ENCODE measurements around the gene INSYN2B. TPM values are rescaled to one million over a fixed set of nuclear protein-coding genes. Genes with fewer than 3 reads are reported as not detected.

The INSYN2B gene
- total RNA-seq, 2 experiments from 2014 or later = not detected

DNA sequence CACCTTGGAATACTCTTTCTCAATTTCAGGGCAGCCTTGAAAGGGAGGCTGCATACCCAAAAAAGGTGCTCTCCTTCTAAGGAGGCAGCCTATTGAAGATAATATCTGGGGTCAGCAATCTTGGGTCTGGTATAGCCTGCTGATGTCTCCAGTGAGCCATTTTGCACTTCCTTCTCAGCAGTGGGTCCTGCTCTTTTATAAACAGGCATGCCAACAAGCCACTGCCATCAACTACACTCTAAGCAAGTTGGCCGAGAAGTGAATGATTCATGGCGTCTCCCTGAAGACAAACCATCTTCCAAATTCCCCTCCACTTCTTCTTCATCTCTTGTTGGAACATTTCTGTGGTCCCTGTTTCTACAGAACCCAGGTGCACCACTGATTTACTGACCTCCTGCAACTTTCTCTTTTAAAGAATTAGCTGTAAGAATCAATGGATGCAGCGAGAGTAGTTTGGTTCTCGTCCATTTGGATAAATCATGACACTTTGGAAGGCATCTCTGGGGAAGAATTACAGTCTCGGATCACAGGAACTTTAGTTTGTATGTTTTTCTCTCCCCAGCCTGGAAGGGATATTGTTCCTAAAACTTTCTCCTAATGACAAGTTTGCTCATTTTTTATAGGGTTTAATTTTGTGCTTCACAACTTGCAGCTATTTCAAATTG is 108.3 kb downstream of the INSYN2B start:
- H3K36me3 Mint-ChIP-seq (ENCODE audit: low read depth) = peaks cover 27% of the 10 kb centered on the region
- H3K27ac Mint-ChIP-seq = no peak overlapping the region
- no peaks in the 10 kb centered on the region for H3K9me3 Mint-ChIP-seq
- CTCF ChIA-PET = no interaction called here
- intact Hi-C loops (cut with micrococcal nuclease) = no loop called here
- DNase-seq (no peak), ATAC-seq (no peak)
- POLR2A ChIA-PET = interaction anchor here (0.7 kb wide), 1 partner anchor 738 kb away, joined by 3 read pairs; no protein-coding TSS in a partner anchor
- H3K4me1 Mint-ChIP-seq (ENCODE audit: low read depth) = peaks cover 8% of the 10 kb centered on the region
- TF ChIP-seq, protein P1, sequence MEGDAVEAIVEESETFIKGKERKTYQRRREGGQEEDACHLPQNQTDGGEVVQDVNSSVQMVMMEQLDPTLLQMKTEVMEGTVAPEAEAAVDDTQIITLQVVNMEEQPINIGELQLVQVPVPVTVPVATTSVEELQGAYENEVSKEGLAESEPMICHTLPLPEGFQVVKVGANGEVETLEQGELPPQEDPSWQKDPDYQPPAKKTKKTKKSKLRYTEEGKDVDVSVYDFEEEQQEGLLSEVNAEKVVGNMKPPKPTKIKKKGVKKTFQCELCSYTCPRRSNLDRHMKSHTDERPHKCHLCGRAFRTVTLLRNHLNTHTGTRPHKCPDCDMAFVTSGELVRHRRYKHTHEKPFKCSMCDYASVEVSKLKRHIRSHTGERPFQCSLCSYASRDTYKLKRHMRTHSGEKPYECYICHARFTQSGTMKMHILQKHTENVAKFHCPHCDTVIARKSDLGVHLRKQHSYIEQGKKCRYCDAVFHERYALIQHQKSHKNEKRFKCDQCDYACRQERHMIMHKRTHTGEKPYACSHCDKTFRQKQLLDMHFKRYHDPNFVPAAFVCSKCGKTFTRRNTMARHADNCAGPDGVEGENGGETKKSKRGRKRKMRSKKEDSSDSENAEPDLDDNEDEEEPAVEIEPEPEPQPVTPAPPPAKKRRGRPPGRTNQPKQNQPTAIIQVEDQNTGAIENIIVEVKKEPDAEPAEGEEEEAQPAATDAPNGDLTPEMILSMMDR (IDR thresholded peaks at IDR 0.05) = no peak
- H3K4me3 Mint-ChIP-seq = no peak overlapping the region
- no peaks in the 10 kb centered on the region for H3K27me3 Mint-ChIP-seq

DNA sequence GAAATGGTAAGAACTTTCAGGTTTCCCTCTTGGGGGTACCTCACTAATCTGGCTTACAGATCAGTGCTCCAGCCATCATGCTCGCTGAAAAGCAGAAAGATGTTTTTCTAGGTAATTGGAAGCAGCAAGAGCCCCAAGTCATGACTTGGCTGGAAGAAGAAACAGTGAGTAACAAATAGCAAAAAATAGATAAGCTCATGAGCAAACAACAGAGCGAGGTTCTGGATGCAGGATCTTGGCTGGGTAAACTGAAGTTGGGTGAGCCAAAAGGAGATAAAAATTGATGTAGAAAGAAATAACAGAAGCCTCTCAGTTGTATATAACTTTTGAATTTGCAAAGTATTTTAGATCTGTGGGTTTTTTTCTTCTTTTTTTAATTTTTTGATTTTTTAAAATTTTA is 110.1 kb downstream of the INSYN2B start:
- TF ChIP-seq, protein P1 (IDR thresholded peaks at IDR 0.05) = no peak
- Mint-ChIP-seq H3K9me3 (no peaks in the 10 kb centered on the region), H3K36me3 (ENCODE audit: low read depth) (peaks cover 24% of the 10 kb centered on the region), H3K4me3 (no peak overlapping the region), H3K27ac (no peak overlapping the region), H3K4me1 (ENCODE audit: low read depth) (no peaks in the 10 kb centered on the region), H3K27me3 (no peaks in the 10 kb centered on the region)
- intact Hi-C loops (cut with micrococcal nuclease) = no loop called here
- POLR2A ChIA-PET = no interaction called here
- CTCF ChIA-PET = no interaction called here
- ATAC-seq = no peak
- DNase-seq = no peak

DNA sequence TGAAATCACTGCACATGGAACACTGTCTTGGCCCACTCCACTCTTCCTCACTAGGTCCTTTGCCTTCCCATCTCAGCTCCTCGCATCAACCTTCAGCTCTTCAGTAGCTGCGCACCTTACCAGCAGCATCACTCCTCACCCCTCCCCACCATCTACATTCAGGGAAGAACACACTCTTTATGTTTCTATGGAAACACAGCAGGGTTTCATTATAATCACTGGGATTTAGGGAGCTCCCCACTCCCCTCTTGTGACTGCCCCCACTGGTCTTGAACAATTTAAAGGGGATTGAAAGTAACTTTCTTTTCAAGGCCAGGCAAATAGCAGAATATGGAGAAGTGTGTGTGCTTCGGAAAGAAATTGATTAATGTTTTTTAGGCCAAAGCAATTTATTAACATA is 111.2 kb downstream of the INSYN2B start:
- TF ChIP-seq, protein P1 (IDR thresholded peaks at IDR 0.05) = no peak
- Mint-ChIP-seq H3K9me3 (no peaks in the 10 kb centered on the region), H3K27ac (no peak overlapping the region), H3K4me3 (no peak overlapping the region), H3K4me1 (ENCODE audit: low read depth) (no peaks in the 10 kb centered on the region), H3K27me3 (no peaks in the 10 kb centered on the region), H3K36me3 (ENCODE audit: low read depth) (peaks cover 29% of the 10 kb centered on the region)
- intact Hi-C loops (cut with micrococcal nuclease) = no loop called here
- ChIA-PET CTCF (no interaction called here), POLR2A (interaction anchor here (0.6 kb wide), 1 partner anchor 18 kb away, joined by 3 read pairs; no protein-coding TSS in a partner anchor)
- no peak for DNase-seq
- ATAC-seq = no peak

DNA sequence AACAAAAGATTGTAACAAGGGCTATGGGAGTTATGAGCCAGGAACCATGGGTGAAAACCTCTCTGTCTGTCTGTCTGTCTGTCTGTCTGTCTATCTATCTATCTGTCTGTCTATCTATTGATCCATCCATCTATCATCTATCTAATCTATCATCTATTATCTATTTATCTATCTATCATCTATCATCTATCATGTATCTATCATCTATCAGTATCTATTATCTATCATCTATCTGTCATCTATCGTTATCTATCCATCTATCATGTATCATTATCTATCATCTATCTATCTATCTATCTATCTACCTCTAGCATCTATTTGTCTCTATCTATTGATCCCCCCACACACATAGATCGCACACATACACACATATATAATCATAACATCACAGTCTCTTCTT is 112.9 kb downstream of the INSYN2B start:
- Mint-ChIP-seq H3K36me3 (ENCODE audit: low read depth) (peaks cover 29% of the 10 kb centered on the region), H3K4me1 (ENCODE audit: low read depth) (no peaks in the 10 kb centered on the region), H3K9me3 (no peaks in the 10 kb centered on the region), H3K27ac (no peak overlapping the region), H3K4me3 (no peak overlapping the region), H3K27me3 (no peaks in the 10 kb centered on the region)
- TF ChIP-seq, protein P1 (IDR thresholded peaks at IDR 0.05) = no peak
- intact Hi-C loops (cut with micrococcal nuclease) = no loop called here
- ATAC-seq (no peak), DNase-seq (no peak)
- ChIA-PET CTCF (no interaction called here), POLR2A (no interaction called here)

DNA sequence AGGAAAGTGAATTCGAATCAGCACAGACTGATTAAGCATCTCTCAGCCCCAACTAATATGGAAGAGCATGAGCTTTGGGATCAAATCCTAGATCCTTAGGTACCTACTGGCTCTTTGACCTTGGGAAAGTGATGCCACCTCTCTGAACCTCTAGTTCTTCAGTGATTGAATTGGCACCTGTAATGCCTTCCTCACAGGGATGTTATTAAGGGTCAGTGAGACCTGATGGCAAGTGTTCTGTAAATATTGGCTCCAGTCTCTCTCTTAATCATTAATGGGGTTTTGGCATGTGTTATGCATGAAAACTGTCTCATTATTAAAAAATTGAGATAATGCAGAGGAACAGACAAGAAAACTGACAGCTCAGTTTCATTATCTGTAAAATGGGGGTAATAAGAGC is 115.8 kb downstream of the INSYN2B start:
- ATAC-seq (no peak), DNase-seq (no peak)
- intact Hi-C loops (cut with micrococcal nuclease) = no loop called here
- peaks cover 25% of the 10 kb centered on the region for H3K36me3 Mint-ChIP-seq (ENCODE audit: low read depth)
- ChIA-PET CTCF (no interaction called here), POLR2A (interaction anchor here (0.6 kb wide), 1 partner anchor 36 kb away, joined by 4 read pairs; no protein-coding TSS in a partner anchor)
- H3K4me3 Mint-ChIP-seq = no peak overlapping the region
- H3K4me1 Mint-ChIP-seq (ENCODE audit: low read depth) = peaks cover 5% of the 10 kb centered on the region
- H3K27ac Mint-ChIP-seq = no peak overlapping the region
- H3K27me3 Mint-ChIP-seq = no peaks in the 10 kb centered on the region
- no peaks in the 10 kb centered on the region for H3K9me3 Mint-ChIP-seq
- TF ChIP-seq, protein P1 (IDR thresholded peaks at IDR 0.05) = no peak
